PC-3 (cell line): ENCODE data around the gene DDX21. TPM values are rescaled to one million over a fixed set of nuclear protein-coding genes. Genes with fewer than 3 reads are reported as not detected.

ENCODE experiments used
- ATAC-seq: fragments of 200-7000 bp; cut with Tn5 transposase; 2 replicates; pipeline ENCODE4 v1.9.1; 2020; ENCODE audit warnings: mild to moderate bottlenecking, moderate library complexity
- BruUV-seq: library from RNA; stranded (reverse); fragments of 400-500 nt; replicated peaks from 2 replicates; lab custom pipeline; 2021; lab: Mats Ljungman, UMichigan
- CTCF ChIA-PET: fragments of 300-600 bp; sonication (Branson Sonifier 250); formaldehyde crosslinking; loops from one replicate; lab custom pipeline; 2022; ENCODE audit warnings: antibody characterized with exemption; lab: Charles Lee
- POLR2A ChIA-PET: fragments of 300-600 bp; sonication (Branson Sonifier 250); formaldehyde crosslinking; loops from one replicate; lab custom pipeline; 2022; ENCODE audit warnings: antibody characterized with exemption; ENCODE audit not compliant: unreplicated experiment; lab: Charles Lee
- DNase-seq: peaks from one replicate; pipeline ENCODE4 v3.0.0-alpha.2; 2015
- H2AFZ ChIP-seq: fragments of 300-600 bp; sonication (generic); 2 replicates; pipeline ENCODE4 v1.6.0; 2016; ENCODE audit warnings: antibody characterized with exemption, low read length
- H3F3A ChIP-seq: fragments of 300-600 bp; sonication (generic); one replicate; pipeline ENCODE4 v1.6.0; 2017; ENCODE audit warnings: antibody characterized with exemption, low read length, control low read depth, mild to moderate bottlenecking; ENCODE audit not compliant: unreplicated experiment
- H3K27ac ChIP-seq: fragments of 300-600 bp; sonication (generic); 2 replicates; pipeline ENCODE4 v1.5.1; 2016; ENCODE audit warnings: mild to moderate bottlenecking, low read length
- H3K27me3 ChIP-seq: fragments of 300-600 bp; sonication (generic); 2 replicates; pipeline ENCODE4 v1.6.1; 2016; ENCODE audit warnings: low read length, mixed read lengths
- H3K36me3 ChIP-seq: fragments of 300-600 bp; sonication (generic); 2 replicates; pipeline ENCODE4 v1.6.1; 2016; ENCODE audit warnings: low read depth, mixed run types, low read length, mixed read lengths
- H3K4me1 ChIP-seq: fragments of 300-600 bp; sonication (generic); 2 replicates; pipeline ENCODE4 v1.5.1; 2016; ENCODE audit warnings: low read length; ENCODE audit not compliant: insufficient read depth
- H3K4me2 ChIP-seq: fragments of 300-600 bp; sonication (generic); 2 replicates; pipeline ENCODE4 v1.6.0; 2016; ENCODE audit warnings: low read length
- H3K4me3 ChIP-seq: fragments of 300-600 bp; sonication (generic); 2 replicates; pipeline ENCODE4 v1.5.1; 2016; ENCODE audit warnings: mild to moderate bottlenecking, low read length, mixed read lengths
- H3K79me2 ChIP-seq: fragments of 300-600 bp; sonication (generic); 2 replicates; pipeline ENCODE4 v1.6.1; 2017; ENCODE audit warnings: low read length, mixed read lengths
- H3K9ac ChIP-seq: fragments of 300-600 bp; sonication (generic); 2 replicates; pipeline ENCODE4 v1.6.0; 2016; ENCODE audit warnings: mild to moderate bottlenecking, low read length
- H3K9me2 ChIP-seq: fragments of 300-600 bp; sonication (generic); replicated peaks from 2 replicates; pipeline ENCODE4 v1.6.1; 2016; ENCODE audit warnings: mixed run types, low read length, mixed read lengths
- H3K9me3 ChIP-seq: fragments of 300-600 bp; sonication (generic); 2 replicates; pipeline ENCODE4 v1.6.1; 2016; ENCODE audit warnings: low read length, mixed read lengths
- H4K20me1 ChIP-seq: fragments of 300-600 bp; sonication (generic); 2 replicates; pipeline ENCODE4 v1.6.1; 2016; ENCODE audit warnings: low read length, mixed read lengths
- EZH2 ChIP-seq: fragments of 300-600 bp; sonication (generic); IDR thresholded peaks from one replicate; pipeline ENCODE4 v1.6.1; 2017; ENCODE audit warnings: antibody characterized with exemption, mild to moderate bottlenecking, low read length; ENCODE audit not compliant: unreplicated experiment
- EZH2phosphoT487 ChIP-seq: fragments of 300-600 bp; sonication (generic); IDR thresholded peaks from 2 replicates; pipeline ENCODE4 v1.6.1; 2018; ENCODE audit warnings: mild to moderate bottlenecking, antibody characterized with exemption, low read length, borderline replicate concordance
- intact Hi-C: fragments of 100-400 bp; cut with micrococcal nuclease; formaldehyde crosslinking; loops from 2 replicates; pipeline ENCODE4 v1.9.0; 2023
- total RNA-seq: library from RNA; depleted of rRNA; stranded (reverse); fragments of >200 nt; gene quantifications from 2 replicates; pipeline ENCODE4 v1.2.3, GENCODE V29; 2014
- TF ChIP-seq, protein P1 (sequence below): fragments of 300-600 bp; sonication (generic); conservative IDR thresholded peaks from 2 replicates; pipeline ENCODE4 v1.5.1; 2017; ENCODE audit warnings: antibody characterized with exemption, low read depth, mild to moderate bottlenecking, low read length

DDX21 gene
- total RNA-seq, 1 experiment from 2014 or later = 169 TPM

DNA sequence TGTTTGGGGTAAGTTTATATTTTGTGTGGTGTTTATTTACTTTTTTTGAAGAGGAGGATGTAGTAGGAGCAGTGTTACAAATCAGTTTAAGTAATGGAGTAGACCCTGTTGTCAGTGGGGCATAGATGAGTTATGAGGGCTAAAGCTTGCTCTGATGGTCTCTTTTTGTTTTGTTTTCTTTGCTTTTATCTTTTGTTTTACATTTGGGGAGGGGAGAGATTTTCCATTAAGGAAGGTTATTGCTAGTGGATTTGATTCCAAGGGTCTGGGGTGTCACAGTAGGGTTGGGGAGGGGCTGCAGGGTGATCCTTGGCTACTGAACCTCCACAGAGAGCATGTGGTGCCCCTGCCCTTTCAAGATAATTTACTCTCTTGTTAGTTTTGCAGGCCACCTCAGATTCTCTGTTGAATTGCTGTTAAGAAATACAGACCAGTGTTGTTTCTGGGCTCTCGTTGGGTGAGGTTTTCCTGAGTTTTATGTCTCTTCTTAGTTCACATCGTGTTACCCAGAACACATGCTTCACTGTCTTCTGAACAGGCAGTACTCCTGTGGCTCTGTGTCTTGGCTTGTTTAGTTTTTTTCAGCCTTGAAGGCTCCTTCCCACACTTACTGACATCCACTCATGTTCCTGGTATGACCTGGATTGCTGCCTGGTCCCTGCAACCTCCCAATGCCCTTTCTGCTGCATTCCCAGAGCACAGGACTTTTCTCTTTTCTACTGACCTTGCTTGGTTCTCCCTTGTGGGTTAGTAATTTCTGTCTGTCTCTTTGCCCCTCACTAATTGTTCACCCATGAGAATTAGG is 36.9 kb downstream of the DDX21 start:
- Histone ChIP-seq H3F3A (peaks cover 5% of the 10 kb centered on the region), H3K36me3 (no peaks in the 10 kb centered on the region; the same call in 1 of the 2 replicates), H3K27ac (no peak overlapping the region), H3K4me3 (no peak overlapping the region), H3K27me3 (no peaks in the 10 kb centered on the region), H3K9ac (no peak overlapping the region), H3K4me1 (peaks cover 37% of the 10 kb centered on the region), H4K20me1 (0 out of 2 replicates have a peak, but pooled peaks cover 7% of the 10 kb centered on the region), H2AFZ (no peak overlapping the region), H3K79me2 (peaks cover 86% of the 10 kb centered on the region), H3K4me2 (peak overlapping the region; percentile 28), H3K9me3 (no peaks in the 10 kb centered on the region), H3K9me2 (no peaks in the 10 kb centered on the region)
- no TSS peak for BruUV-seq
- TF ChIP-seq EZH2phosphoT487 = no peak
- TF ChIP-seq, protein P1, sequence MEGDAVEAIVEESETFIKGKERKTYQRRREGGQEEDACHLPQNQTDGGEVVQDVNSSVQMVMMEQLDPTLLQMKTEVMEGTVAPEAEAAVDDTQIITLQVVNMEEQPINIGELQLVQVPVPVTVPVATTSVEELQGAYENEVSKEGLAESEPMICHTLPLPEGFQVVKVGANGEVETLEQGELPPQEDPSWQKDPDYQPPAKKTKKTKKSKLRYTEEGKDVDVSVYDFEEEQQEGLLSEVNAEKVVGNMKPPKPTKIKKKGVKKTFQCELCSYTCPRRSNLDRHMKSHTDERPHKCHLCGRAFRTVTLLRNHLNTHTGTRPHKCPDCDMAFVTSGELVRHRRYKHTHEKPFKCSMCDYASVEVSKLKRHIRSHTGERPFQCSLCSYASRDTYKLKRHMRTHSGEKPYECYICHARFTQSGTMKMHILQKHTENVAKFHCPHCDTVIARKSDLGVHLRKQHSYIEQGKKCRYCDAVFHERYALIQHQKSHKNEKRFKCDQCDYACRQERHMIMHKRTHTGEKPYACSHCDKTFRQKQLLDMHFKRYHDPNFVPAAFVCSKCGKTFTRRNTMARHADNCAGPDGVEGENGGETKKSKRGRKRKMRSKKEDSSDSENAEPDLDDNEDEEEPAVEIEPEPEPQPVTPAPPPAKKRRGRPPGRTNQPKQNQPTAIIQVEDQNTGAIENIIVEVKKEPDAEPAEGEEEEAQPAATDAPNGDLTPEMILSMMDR = no peak
- TF ChIP-seq EZH2 = no peak
- ChIA-PET CTCF (no interaction called here), POLR2A (no interaction called here)
- DNase-seq (peak; percentile 36), ATAC-seq (no peak)
- intact Hi-C loops = no loop called here

DNA sequence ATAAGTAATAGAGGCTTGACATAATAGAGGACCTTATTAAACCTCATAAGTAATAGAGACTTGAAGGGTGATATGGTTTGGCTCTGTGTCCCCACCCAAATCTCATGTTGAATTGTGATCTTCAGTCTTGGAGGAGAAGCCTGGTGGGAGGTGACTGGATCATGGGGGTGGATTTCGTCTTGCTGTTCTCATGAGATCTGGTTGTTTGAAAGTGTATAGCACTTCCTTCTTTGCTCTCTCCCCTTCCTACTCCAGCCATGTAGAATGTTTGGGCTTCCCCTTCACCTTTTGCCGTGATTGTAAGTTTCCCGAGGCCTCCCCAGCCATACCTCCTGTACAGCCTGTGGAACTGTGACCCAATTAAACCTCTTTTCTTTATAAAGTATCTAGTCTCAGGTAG is 41.2 kb downstream of the DDX21 start:
- H3K9me2 ChIP-seq = no peaks in the 10 kb centered on the region
- ATAC-seq (no peak), DNase-seq (no peak)
- no peak overlapping the region for H3K9ac ChIP-seq
- CTCF ChIA-PET = no interaction called here
- no peak overlapping the region for H3K4me3 ChIP-seq
- TF ChIP-seq EZH2phosphoT487 (no peak), EZH2 (no peak)
- TF ChIP-seq, protein P1 = no peak
- no peak overlapping the region for H3K27ac ChIP-seq
- POLR2A ChIA-PET = no interaction called here
- intact Hi-C loops = no loop called here
- H3K9me3 ChIP-seq = no peaks in the 10 kb centered on the region
- no peak overlapping the region for H2AFZ ChIP-seq
- H3K4me2 ChIP-seq = no peak overlapping the region
- no peaks in the 10 kb centered on the region for H3F3A ChIP-seq
- H3K4me1 ChIP-seq = peaks cover 11% of the 10 kb centered on the region
- peaks cover 60% of the 10 kb centered on the region for H3K79me2 ChIP-seq
- H3K36me3 ChIP-seq = peaks cover 11% of the 10 kb centered on the region; the same call in 1 of the 2 replicates
- BruUV-seq = no TSS peak
- H3K27me3 ChIP-seq = no peaks in the 10 kb centered on the region
- 0 out of 2 replicates have a peak, but pooled peaks cover 7% of the 10 kb centered on the region for H4K20me1 ChIP-seq

DNA sequence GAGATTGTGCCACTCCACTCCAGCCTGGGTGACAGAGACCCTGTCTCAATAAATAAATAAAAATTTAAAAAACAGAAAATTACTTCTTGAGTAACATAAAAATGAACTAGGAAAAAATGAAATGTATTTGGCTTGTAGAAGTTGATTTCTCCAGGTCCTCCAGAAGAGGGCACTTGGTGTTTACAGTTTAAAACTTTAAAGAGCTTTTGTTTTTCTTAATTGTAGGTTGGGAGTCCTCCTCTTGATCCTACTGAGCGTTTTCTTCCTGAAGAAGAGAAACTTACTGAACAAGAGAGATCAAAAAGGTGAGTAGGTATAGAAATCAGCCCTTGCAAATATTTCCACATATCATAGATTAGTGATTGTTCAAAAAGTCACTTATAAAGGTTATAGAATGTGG is 48.9 kb downstream of the DDX21 start:
- Histone ChIP-seq H3K4me2 (no peak overlapping the region), H2AFZ (no peak overlapping the region), H4K20me1 (no peaks in the 10 kb centered on the region), H3K4me3 (no peak overlapping the region), H3K9me2 (no peaks in the 10 kb centered on the region), H3K27me3 (no peaks in the 10 kb centered on the region), H3K36me3 (peaks cover 30% of the 10 kb centered on the region; the same call in 1 of the 2 replicates), H3K27ac (no peak overlapping the region), H3K9ac (no peak overlapping the region), H3K4me1 (0 out of 2 replicates have a peak, but pooled peaks cover 7% of the 10 kb centered on the region), H3K9me3 (no peaks in the 10 kb centered on the region), H3F3A (no peaks in the 10 kb centered on the region), H3K79me2 (no peaks in the 10 kb centered on the region)
- TF ChIP-seq EZH2phosphoT487 = no peak
- no peak for TF ChIP-seq EZH2
- TF ChIP-seq, protein P1 = peak; percentile 89
- intact Hi-C loops = loop anchor here (1.0 to 10.0 kb wide), 2 partner anchors 88 to 390 kb away; no protein-coding TSS in a partner anchor
- ChIA-PET POLR2A (no interaction called here), CTCF (interaction anchor here (0.6 to 1.0 kb wide), 4 partner anchors 83 to 400 kb away, joined by 3 to 21 read pairs (median 6); partner anchors contain the start of gene SRGN)
- peak; percentile 66 for ATAC-seq
- peak; percentile 80 for DNase-seq
- BruUV-seq = no TSS peak
